GM11168 (cell line): Measurements from ENCODE around the gene NAALADL1.
"Not testable (repeated sequence)": the region's sequence is repeated elsewhere in the genome, so short reads cannot be mapped to it uniquely, and the experiment has no call there.

ENCODE experiments used
- in situ Hi-C: fragments of 300-500 bp; cut with MboI; formaldehyde crosslinking; loops from one replicate; pipeline ENCODE4 v1.12.0; 2022; ENCODE audit warnings: low sequenced_read_pairs; ENCODE audit not compliant: unreplicated experiment

Gene NAALADL1

GRCh38 chr11:65017937-65018336, 40.4 kb downstream of the NAALADL1 start:
- in situ Hi-C loops: no loop called here

GRCh38 chr11:65016705-65017104, 41.6 kb downstream of the NAALADL1 start:
- in situ Hi-C loops: no loop called here

- in situ Hi-C loops: no loop called here
Observed at GRCh38 chr11:65014726-65015227, 43.6 kb downstream of the NAALADL1 start.

- in situ Hi-C loops: no loop called here
Observed at GRCh38 chr11:65013888-65014725, 44.2 kb downstream of the NAALADL1 start, which contains the start of gene ARL2. Gene ARL2, plus strand, starts transcription at chr11:65014160. Its CDS starts 48 bp downstream, at chr11:65014208.

- in situ Hi-C loops: no loop called here
Observed at GRCh38 chr11:65013130-65013887, 45.0 kb downstream of the NAALADL1 start.

- in situ Hi-C loops: no loop called here
Observed at GRCh38 chr11:65008873-65009272, 49.5 kb downstream of the NAALADL1 start.

GRCh38 chr11:65008016-65008415, 50.3 kb downstream of the NAALADL1 start:
- in situ Hi-C loops: no loop called here

GRCh38 chr11:65003968-65004367, 54.4 kb downstream of the NAALADL1 start:
- in situ Hi-C loops: not testable (repeated sequence)

- in situ Hi-C loops: no loop called here
Observed at GRCh38 chr11:65003282-65003681, 55.1 kb downstream of the NAALADL1 start.

- in situ Hi-C loops: no loop called here
Observed at GRCh38 chr11:65002706-65003105, 55.6 kb downstream of the NAALADL1 start.

GRCh38 chr11:64999478-64999877, 58.9 kb downstream of the NAALADL1 start:
- in situ Hi-C loops: no loop called here

GRCh38 chr11:64998690-64999431, 59.5 kb downstream of the NAALADL1 start:
- in situ Hi-C loops: no loop called here

- in situ Hi-C loops: no loop called here
Observed at GRCh38 chr11:64998141-64998540, 60.2 kb downstream of the NAALADL1 start.

GRCh38 chr11:64996710-64997380, 61.5 kb downstream of the NAALADL1 start, which contains the start of gene BATF2:
Gene BATF2, minus strand, starts transcription at chr11:64996971. Its CDS starts 57 bp downstream, at chr11:64996914.
- in situ Hi-C loops: no loop called here

- in situ Hi-C loops: no loop called here
Observed at GRCh38 chr11:64996327-64996709, 62.0 kb downstream of the NAALADL1 start.
